HEK293 (cell line): Measurements from ENCODE around the gene CLK4.

ENCODE experiments used
- CTCF ChIA-PET: fragments of 350-600 bp; formaldehyde crosslinking; extraction: SDS; loops from one replicate; lab custom pipeline; 2021; ENCODE audit warnings: antibody characterized with exemption; lab: Yijun Ruan, JAX
- POLR2A ChIA-PET: fragments of 300-600 bp; formaldehyde crosslinking; extraction: SDS; loops from one replicate; lab custom pipeline; 2020; ENCODE audit warnings: antibody characterized with exemption, inconsistent platforms; lab: Yijun Ruan, JAX
- H3K27ac ChIP-seq: fragments of 200-500 bp; sonication (Bioruptor generic); 2 replicates; pipeline ENCODE4 v1.5.1; 2014; ENCODE audit warnings: low read depth, low read length, control low read depth, inconsistent platforms; ENCODE audit errors: extremely low read depth
- H3K36me3 ChIP-seq, 2 experiments: fragments of 200-500 bp in 1 of 2; sonication (Bioruptor generic) in 1 of 2; 1 replicate in 1 of 2; 2 replicates in 1 of 2; pipeline ENCODE4 v1.5.1; 2014 to 2017; ENCODE audit warnings: inconsistent platforms in 2 of 2, low read length in 2 of 2; ENCODE audit not compliant: control insufficient read depth in 2 of 2, insufficient read depth in 1 of 2
- H3K4me1 ChIP-seq: fragments of 200-500 bp; sonication (Bioruptor generic); 2 replicates; pipeline ENCODE4 v1.5.1; 2014; ENCODE audit warnings: mild to moderate bottlenecking, low read length, inconsistent platforms; ENCODE audit not compliant: control insufficient read depth, insufficient read depth
- H3K4me3 ChIP-seq: 2 replicates; pipeline ENCODE4 v1.5.1; 2011; ENCODE audit warnings: low read depth, mild to moderate bottlenecking, control low read depth, low read length, moderate library complexity
- H3K9me3 ChIP-seq: fragments of 200-500 bp; sonication (Bioruptor generic); 2 replicates; pipeline ENCODE4 v1.5.1; 2014; ENCODE audit warnings: low read depth, low read length, inconsistent platforms; ENCODE audit not compliant: control insufficient read depth, insufficient read depth
- ATF2 ChIP-seq: fragments of 450-650 bp; formaldehyde crosslinking; IDR thresholded peaks from 2 replicates; pipeline ENCODE4 v1.5.1; 2016; ENCODE audit warnings: missing biosample characterization, missing genetic modification characterization, low read depth
- GFI1B ChIP-seq: fragments of 450-650 bp; formaldehyde crosslinking; IDR thresholded peaks from 2 replicates; pipeline ENCODE4 v1.5.1; 2016; ENCODE audit warnings: missing biosample characterization, missing genetic modification characterization
- GLIS2 ChIP-seq: fragments of 450-650 bp; formaldehyde crosslinking; IDR thresholded peaks from 2 replicates; pipeline ENCODE4 v1.5.1; 2016; ENCODE audit warnings: missing biosample characterization, missing genetic modification characterization
- KLF10 ChIP-seq: fragments of 450-650 bp; IDR thresholded peaks from 2 replicates; pipeline ENCODE4 v1.5.1; 2018; ENCODE audit warnings: missing biosample characterization, mild to moderate bottlenecking, missing genetic modification characterization
- KLF7 ChIP-seq: fragments of 450-650 bp; formaldehyde crosslinking; IDR thresholded peaks from 2 replicates; pipeline ENCODE4 v1.5.1; 2016; ENCODE audit warnings: missing biosample characterization, missing genetic modification characterization, borderline replicate concordance
- OVOL3 ChIP-seq: fragments of 450-650 bp; formaldehyde crosslinking; IDR thresholded peaks from 2 replicates; pipeline ENCODE4 v1.5.1; 2016; ENCODE audit warnings: missing biosample characterization, missing genetic modification characterization
- SCRT1 ChIP-seq: fragments of 450-650 bp; formaldehyde crosslinking; IDR thresholded peaks from 2 replicates; pipeline ENCODE4 v1.5.1; 2016; ENCODE audit warnings: missing biosample characterization, missing genetic modification characterization, borderline replicate concordance
- ZBTB1 ChIP-seq: fragments of 450-650 bp; formaldehyde crosslinking; IDR thresholded peaks from 2 replicates; pipeline ENCODE4 v1.5.1; 2016; ENCODE audit warnings: missing biosample characterization, missing genetic modification characterization
- ZBTB48 ChIP-seq: fragments of 450-650 bp; formaldehyde crosslinking; IDR thresholded peaks from 2 replicates; pipeline ENCODE4 v1.5.1; 2016; ENCODE audit warnings: missing biosample characterization, missing genetic modification characterization
- ZBTB8A ChIP-seq: fragments of 450-650 bp; formaldehyde crosslinking; IDR thresholded peaks from 2 replicates; pipeline ENCODE4 v1.5.1; 2016; ENCODE audit warnings: missing biosample characterization, missing genetic modification characterization
- ZFP41 ChIP-seq: fragments of 450-650 bp; formaldehyde crosslinking; IDR thresholded peaks from 2 replicates; pipeline ENCODE4 v1.5.1; 2016; ENCODE audit warnings: missing biosample characterization, missing genetic modification characterization, borderline replicate concordance
- ZNF133 ChIP-seq: fragments of 450-650 bp; formaldehyde crosslinking; IDR thresholded peaks from 2 replicates; pipeline ENCODE4 v1.5.1; 2016; ENCODE audit warnings: missing biosample characterization, missing genetic modification characterization
- ZNF157 ChIP-seq: fragments of 450-650 bp; formaldehyde crosslinking; IDR thresholded peaks from 2 replicates; pipeline ENCODE4 v1.5.1; 2016; ENCODE audit warnings: missing biosample characterization, missing genetic modification characterization
- ZNF19 ChIP-seq: fragments of 450-650 bp; formaldehyde crosslinking; IDR thresholded peaks from 2 replicates; pipeline ENCODE4; 2016; ENCODE audit warnings: missing biosample characterization, missing genetic modification characterization, low read depth
- ZNF223 ChIP-seq: fragments of 450-650 bp; formaldehyde crosslinking; IDR thresholded peaks from 2 replicates; pipeline ENCODE4 v1.5.1; 2016; ENCODE audit warnings: missing biosample characterization, missing genetic modification characterization
- ZNF302 ChIP-seq: fragments of 450-650 bp; formaldehyde crosslinking; IDR thresholded peaks from 2 replicates; pipeline ENCODE4 v1.5.1; 2016; ENCODE audit warnings: missing biosample characterization, missing genetic modification characterization, low read depth
- ZNF335 ChIP-seq: fragments of 450-650 bp; formaldehyde crosslinking; conservative IDR thresholded peaks from 2 replicates; pipeline ENCODE4 v1.5.1; 2016; ENCODE audit warnings: missing biosample characterization, missing genetic modification characterization
- ZNF426 ChIP-seq: fragments of 450-650 bp; formaldehyde crosslinking; IDR thresholded peaks from 2 replicates; pipeline ENCODE4 v1.5.1; 2017; ENCODE audit warnings: missing biosample characterization, missing genetic modification characterization, mild to moderate bottlenecking, inconsistent platforms, moderate library complexity
- ZNF580 ChIP-seq: fragments of 450-650 bp; formaldehyde crosslinking; IDR thresholded peaks from 2 replicates; pipeline ENCODE4 v1.5.1; 2016; ENCODE audit warnings: missing biosample characterization, missing genetic modification characterization
- ZNF664 ChIP-seq: fragments of 450-650 bp; formaldehyde crosslinking; IDR thresholded peaks from 2 replicates; pipeline ENCODE4 v1.5.1; 2016; ENCODE audit warnings: missing biosample characterization, missing genetic modification characterization
- ZNF768 ChIP-seq: fragments of 450-650 bp; formaldehyde crosslinking; IDR thresholded peaks from 2 replicates; pipeline ENCODE4 v1.5.1; 2018; ENCODE audit warnings: missing biosample characterization, mild to moderate bottlenecking, missing genetic modification characterization
- ZNF785 ChIP-seq: fragments of 450-650 bp; formaldehyde crosslinking; IDR thresholded peaks from 2 replicates; pipeline ENCODE4 v1.5.1; 2016; ENCODE audit warnings: missing biosample characterization, missing genetic modification characterization
- ZSCAN30 ChIP-seq: fragments of 450-650 bp; IDR thresholded peaks from 2 replicates; pipeline ENCODE4 v1.5.1; 2018; ENCODE audit warnings: missing biosample characterization, mild to moderate bottlenecking, missing genetic modification characterization, moderate library complexity
- ZSCAN4 ChIP-seq: fragments of 450-650 bp; formaldehyde crosslinking; IDR thresholded peaks from 2 replicates; pipeline ENCODE4 v1.5.1; 2017; ENCODE audit warnings: missing biosample characterization, missing genetic modification characterization
- ZXDB ChIP-seq: fragments of 450-650 bp; formaldehyde crosslinking; IDR thresholded peaks from 2 replicates; pipeline ENCODE4 v1.5.1; 2016; ENCODE audit warnings: missing biosample characterization, missing genetic modification characterization
- TF ChIP-seq, protein P1 (sequence below): fragments of 450-650 bp; formaldehyde crosslinking; IDR thresholded peaks from 2 replicates; pipeline ENCODE4 v1.5.1; 2016; ENCODE audit warnings: missing biosample characterization, missing genetic modification characterization
- TF ChIP-seq, protein P2 (sequence below): fragments of 450-650 bp; formaldehyde crosslinking; IDR thresholded peaks from 2 replicates; pipeline ENCODE4 v1.5.1; 2016; ENCODE audit warnings: missing biosample characterization, missing genetic modification characterization
- TF ChIP-seq, protein P3 (sequence below): fragments of 450-650 bp; formaldehyde crosslinking; IDR thresholded peaks from 2 replicates; pipeline ENCODE4 v1.5.1; 2016; ENCODE audit warnings: missing biosample characterization, missing genetic modification characterization, borderline replicate concordance
- TF ChIP-seq, protein P4 (sequence below): fragments of 450-650 bp; formaldehyde crosslinking; IDR thresholded peaks from 2 replicates; pipeline ENCODE4; 2016; ENCODE audit warnings: missing biosample characterization, missing genetic modification characterization

Gene CLK4

DNA sequence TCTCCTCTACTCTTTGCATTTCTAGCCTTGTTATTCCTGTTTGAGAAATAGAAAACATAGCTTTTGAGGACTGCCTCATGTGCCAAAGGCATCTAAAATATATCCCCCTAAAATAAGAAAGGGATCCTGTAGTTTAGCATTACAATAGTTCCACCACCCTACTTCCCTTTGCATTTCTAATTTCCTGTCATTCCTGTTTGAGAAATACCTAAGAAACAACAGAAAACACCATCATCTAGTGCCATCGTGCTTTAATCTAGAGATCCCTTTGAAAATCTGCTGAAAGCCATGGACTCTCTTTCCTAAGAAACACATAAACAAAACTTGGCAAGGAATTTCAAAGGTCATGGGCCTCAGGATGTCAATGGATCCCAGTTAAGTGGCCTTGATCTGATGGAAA, 7.5 kb downstream of the CLK4 start:
- H3K36me3 ChIP-seq = peaks cover 45 to 80% of the 10 kb centered on the region in 2 experiments
- POLR2A ChIA-PET = interaction anchor here (0.7 kb wide), 1 partner anchor 111 kb away, joined by 3 read pairs; no protein-coding TSS in a partner anchor
- H3K27ac ChIP-seq = no peak overlapping the region
- CTCF ChIA-PET = interaction anchor here (0.7 kb wide), 1 partner anchor 90 kb away, joined by 3 read pairs; no protein-coding TSS in a partner anchor
- no peak overlapping the region for H3K4me3 ChIP-seq
- TF ChIP-seq ZNF785 (tag by site-specific recombination) = no peak
- TF ChIP-seq ZNF302 (tag by site-specific recombination) = no peak
- no peak for TF ChIP-seq ZBTB48 (tag by site-specific recombination)
- TF ChIP-seq ATF2 = no peak
- TF ChIP-seq ZNF19 (tag by site-specific recombination) = no peak
- TF ChIP-seq GLIS2 = no peak
- no peak for TF ChIP-seq ZNF426
- TF ChIP-seq, protein P1, sequence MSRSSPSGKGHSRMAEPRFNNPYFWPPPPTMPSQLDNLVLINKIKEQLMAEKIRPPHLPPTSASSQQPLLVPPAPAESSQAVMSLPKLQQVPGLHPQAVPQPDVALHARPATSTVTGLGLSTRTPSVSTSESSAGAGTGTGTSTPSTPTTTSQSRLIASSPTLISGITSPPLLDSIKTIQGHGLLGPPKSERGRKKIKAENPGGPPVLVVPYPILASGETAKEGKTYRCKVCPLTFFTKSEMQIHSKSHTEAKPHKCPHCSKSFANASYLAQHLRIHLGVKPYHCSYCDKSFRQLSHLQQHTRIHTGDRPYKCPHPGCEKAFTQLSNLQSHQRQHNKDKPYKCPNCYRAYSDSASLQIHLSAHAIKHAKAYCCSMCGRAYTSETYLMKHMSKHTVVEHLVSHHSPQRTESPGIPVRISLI (tag by site-specific recombination) = no peak
- no peak for TF ChIP-seq OVOL3 (tag by site-specific recombination)
- TF ChIP-seq ZSCAN4 (tag by site-specific recombination) = no peak
- TF ChIP-seq KLF10 = no peak
- TF ChIP-seq, protein P2, sequence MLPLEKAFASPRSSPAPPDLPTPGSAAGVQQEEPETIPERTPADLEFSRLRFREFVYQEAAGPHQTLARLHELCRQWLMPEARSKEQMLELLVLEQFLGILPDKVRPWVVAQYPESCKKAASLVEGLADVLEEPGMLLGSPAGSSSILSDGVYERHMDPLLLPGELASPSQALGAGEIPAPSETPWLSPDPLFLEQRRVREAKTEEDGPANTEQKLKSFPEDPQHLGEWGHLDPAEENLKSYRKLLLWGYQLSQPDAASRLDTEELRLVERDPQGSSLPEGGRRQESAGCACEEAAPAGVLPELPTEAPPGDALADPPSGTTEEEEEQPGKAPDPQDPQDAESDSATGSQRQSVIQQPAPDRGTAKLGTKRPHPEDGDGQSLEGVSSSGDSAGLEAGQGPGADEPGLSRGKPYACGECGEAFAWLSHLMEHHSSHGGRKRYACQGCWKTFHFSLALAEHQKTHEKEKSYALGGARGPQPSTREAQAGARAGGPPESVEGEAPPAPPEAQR (tag by site-specific recombination) = no peak
- no peak for TF ChIP-seq ZNF133 (tag by site-specific recombination)
- TF ChIP-seq ZNF335 (tag by site-specific recombination) = no peak
- TF ChIP-seq ZBTB1 = no peak
- no peak for TF ChIP-seq ZSCAN30
- TF ChIP-seq GFI1B (tag by site-specific recombination) = no peak
- TF ChIP-seq, protein P3, sequence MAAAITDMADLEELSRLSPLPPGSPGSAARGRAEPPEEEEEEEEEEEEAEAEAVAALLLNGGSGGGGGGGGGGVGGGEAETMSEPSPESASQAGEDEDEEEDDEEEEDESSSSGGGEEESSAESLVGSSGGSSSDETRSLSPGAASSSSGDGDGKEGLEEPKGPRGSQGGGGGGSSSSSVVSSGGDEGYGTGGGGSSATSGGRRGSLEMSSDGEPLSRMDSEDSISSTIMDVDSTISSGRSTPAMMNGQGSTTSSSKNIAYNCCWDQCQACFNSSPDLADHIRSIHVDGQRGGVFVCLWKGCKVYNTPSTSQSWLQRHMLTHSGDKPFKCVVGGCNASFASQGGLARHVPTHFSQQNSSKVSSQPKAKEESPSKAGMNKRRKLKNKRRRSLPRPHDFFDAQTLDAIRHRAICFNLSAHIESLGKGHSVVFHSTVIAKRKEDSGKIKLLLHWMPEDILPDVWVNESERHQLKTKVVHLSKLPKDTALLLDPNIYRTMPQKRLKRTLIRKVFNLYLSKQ (tag by site-specific recombination) = no peak
- no peak for TF ChIP-seq KLF7 (tag by site-specific recombination)
- TF ChIP-seq ZXDB = no peak
- TF ChIP-seq, all 188 proteins: peak for 0
- Histone ChIP-seq H3K4me1 (peaks cover 2% of the 10 kb centered on the region), H3K9me3 (no peaks in the 10 kb centered on the region)

DNA sequence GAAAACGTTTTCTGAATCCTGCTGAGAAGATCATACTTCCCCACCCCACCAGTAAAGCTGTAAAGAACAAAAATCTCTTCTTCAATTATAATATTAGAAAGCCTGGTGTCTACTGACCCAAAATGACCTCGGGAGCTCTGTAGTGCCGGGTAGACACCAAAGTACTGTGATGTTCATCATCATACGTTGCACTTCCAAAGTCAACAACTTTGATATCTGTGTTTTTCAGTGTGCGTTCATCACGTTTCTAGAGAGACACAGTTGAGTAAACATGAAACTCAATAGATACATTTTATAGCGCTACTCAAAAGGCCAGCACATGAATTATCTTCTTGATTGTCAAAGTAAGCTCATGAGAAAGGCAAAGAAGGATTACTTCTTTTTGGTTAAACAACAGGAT, 14.6 kb downstream of the CLK4 start:
- ChIA-PET CTCF (no interaction called here), POLR2A (no interaction called here)
- no peak overlapping the region for H3K27ac ChIP-seq
- H3K4me3 ChIP-seq = no peak overlapping the region
- H3K4me1 ChIP-seq = no peaks in the 10 kb centered on the region
- H3K9me3 ChIP-seq = no peaks in the 10 kb centered on the region
- peaks cover 87 to 88% of the 10 kb centered on the region in 2 experiments for H3K36me3 ChIP-seq
- TF ChIP-seq OVOL3 (tag by site-specific recombination) (no peak), ZNF664 (tag by site-specific recombination) (no peak), ZNF580 (no peak), ZFP41 (tag by site-specific recombination) (no peak), SCRT1 (tag by site-specific recombination) (no peak), ZNF768 (tag by site-specific recombination) (no peak), ZNF157 (no peak), ZNF223 (no peak), ZNF785 (tag by site-specific recombination) (no peak), ZBTB8A (tag by site-specific recombination) (no peak)
- TF ChIP-seq, protein P4, sequence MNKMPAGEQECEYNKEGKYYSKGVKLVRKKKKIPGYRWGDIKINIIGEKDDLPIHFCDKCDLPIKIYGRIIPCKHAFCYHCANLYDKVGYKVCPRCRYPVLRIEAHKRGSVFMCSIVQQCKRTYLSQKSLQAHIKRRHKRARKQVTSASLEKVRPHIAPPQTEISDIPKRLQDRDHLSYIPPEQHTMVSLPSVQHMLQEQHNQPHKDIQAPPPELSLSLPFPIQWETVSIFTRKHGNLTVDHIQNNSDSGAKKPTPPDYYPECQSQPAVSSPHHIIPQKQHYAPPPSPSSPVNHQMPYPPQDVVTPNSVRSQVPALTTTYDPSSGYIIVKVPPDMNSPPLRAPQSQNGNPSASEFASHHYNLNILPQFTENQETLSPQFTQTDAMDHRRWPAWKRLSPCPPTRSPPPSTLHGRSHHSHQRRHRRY (tag by site-specific recombination) = no peak
